ENCODE results near the gene FGA. TPM values are rescaled to one million over a fixed set of nuclear protein-coding genes. Genes with fewer than 3 reads are reported as not detected.
A peak's percentile ranks its signal among the peaks of the same experiment; 100 is the strongest.

The FGA gene
- total RNA-seq, 1 donor from 2014 or later = not detected

DNA sequence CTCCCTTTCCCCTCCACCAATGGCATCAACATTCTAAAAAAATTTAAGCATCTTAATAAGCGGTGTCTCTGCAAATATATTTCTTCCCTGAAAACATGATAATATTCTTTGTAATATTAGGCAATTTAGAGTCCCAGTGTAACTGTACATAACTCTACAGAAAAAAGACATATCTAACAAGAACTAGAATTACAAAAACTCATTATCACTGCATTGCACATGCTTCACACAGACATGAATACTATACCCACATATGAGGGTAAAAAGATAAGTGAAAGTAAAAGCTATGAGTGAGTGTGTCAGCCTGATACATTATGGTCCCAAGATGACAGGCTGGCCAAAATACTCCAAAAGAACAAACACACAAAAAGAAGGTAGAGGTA lies 30.1 kb downstream of the FGA start:
- DNase-seq (ENCODE audit: low read depth) = no peak
- TF ChIP-seq, protein P1, sequence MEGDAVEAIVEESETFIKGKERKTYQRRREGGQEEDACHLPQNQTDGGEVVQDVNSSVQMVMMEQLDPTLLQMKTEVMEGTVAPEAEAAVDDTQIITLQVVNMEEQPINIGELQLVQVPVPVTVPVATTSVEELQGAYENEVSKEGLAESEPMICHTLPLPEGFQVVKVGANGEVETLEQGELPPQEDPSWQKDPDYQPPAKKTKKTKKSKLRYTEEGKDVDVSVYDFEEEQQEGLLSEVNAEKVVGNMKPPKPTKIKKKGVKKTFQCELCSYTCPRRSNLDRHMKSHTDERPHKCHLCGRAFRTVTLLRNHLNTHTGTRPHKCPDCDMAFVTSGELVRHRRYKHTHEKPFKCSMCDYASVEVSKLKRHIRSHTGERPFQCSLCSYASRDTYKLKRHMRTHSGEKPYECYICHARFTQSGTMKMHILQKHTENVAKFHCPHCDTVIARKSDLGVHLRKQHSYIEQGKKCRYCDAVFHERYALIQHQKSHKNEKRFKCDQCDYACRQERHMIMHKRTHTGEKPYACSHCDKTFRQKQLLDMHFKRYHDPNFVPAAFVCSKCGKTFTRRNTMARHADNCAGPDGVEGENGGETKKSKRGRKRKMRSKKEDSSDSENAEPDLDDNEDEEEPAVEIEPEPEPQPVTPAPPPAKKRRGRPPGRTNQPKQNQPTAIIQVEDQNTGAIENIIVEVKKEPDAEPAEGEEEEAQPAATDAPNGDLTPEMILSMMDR (conservative IDR thresholded peaks at IDR 0.05; ENCODE audit: low read depth, low read length) = no peak
- H3K4me3 ChIP-seq (ENCODE audit: low read depth, low read length) = no peak overlapping the region

DNA sequence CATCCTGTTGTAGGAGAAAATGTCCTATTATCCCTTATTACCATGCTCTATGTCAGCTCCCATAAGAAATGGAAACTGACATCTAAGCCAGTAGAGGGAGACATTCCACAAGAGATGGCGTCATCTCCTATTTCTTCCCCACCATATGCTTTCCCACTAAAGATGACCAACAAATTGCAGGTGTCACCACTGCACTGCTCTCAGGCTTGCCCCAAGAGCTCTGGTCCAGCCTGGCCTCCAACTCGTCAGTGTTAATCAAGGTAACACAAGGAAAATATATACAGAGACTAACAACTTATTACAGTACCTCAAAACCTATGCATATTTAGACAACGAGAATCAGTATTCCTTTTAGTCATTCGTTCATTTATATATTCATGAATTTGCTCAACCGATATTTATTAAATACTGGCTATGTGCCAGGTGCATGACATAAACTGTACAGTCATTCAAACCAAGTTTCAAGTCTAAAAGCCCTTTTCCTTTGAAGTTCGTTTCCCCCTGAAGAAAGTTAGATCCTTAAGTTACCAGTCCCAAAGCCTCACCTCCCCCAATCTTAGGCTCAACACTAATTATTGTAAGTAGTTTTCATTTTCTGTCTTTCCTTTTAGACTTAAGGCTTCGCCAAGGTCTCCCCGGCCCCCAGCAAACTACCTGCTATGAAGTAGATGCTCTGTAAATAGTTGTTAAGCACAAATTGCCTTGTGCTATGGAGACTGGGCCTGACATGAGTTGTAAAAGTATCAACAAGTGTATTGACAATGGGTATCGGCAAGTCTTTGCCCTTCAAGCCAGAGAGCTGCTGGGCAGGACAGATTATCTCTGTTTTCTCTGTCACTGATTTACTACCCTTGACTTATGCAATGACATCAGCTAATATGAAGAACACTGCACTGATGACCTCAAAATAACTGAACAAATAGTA lies 30.8 kb downstream of the FGA start:
- peak; percentile 19 for DNase-seq (ENCODE audit: low read depth)
- H3K4me3 ChIP-seq (ENCODE audit: low read depth, low read length) = no peak overlapping the region
- TF ChIP-seq, protein P1 (conservative IDR thresholded peaks at IDR 0.05; ENCODE audit: low read depth, low read length) = peak; percentile 81

DNA sequence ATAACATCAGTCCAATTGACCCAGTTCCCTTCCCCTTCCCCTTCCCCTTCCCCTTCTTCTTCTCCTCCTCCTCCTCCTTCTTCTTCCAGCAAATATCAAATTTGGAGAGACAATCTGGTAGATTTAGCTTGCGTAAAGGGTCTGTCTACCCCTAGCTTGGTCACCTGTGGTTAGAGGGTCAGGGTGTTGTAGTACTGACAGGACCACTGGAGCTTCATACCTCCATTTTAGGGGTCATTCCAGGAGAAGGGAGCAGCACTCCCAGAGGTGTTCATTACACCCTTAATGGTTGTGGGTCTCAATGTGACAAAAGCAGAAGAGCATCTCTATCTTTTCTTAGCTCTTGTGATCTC lies 31.4 kb downstream of the FGA start:
- TF ChIP-seq, protein P1 (conservative IDR thresholded peaks at IDR 0.05; ENCODE audit: low read depth, low read length) = no peak
- DNase-seq (ENCODE audit: low read depth) = no peak
- no peak overlapping the region for H3K4me3 ChIP-seq (ENCODE audit: low read depth, low read length)

DNA sequence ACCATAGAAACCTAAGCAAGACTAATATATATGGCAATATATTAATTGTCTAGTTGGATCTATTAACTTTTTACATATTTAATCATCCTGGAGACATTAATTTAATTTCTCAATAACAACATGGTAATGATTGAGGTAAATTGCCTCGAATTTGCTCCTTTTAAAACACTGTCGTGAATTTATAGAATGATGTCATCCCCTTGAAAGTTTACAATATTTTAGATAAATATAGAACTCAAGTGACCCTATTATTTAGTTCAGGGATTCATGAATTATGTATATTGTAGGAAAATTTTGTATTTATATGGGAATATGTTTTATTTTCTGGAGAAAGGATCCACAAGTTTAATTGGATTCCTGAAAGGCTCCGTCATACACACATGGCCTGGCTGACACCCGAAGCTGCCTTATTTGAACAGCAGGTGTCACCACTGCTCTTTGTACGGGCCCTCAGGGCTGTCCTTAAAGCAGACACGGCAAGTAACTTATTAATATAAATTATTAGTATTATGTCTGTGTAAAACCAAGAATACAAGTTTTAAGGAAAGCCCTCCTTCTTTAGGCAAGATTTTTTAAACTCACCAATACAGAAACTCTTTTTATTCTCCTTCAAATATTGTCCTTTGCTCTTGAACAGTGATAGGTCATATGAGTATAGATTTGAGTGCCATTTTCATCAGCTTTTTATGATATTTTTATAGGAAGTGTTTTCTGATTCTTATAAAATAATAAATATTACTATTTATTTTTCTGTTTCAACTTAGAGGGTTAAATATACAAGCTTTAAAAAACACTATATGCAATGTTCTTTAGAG lies 38.5 kb downstream of the FGA start:
- no peak overlapping the region for H3K4me3 ChIP-seq (ENCODE audit: low read depth, low read length)
- peak; percentile 38 for DNase-seq (ENCODE audit: low read depth)
- TF ChIP-seq, protein P1 (conservative IDR thresholded peaks at IDR 0.05; ENCODE audit: low read depth, low read length) = peak; percentile 90

DNA sequence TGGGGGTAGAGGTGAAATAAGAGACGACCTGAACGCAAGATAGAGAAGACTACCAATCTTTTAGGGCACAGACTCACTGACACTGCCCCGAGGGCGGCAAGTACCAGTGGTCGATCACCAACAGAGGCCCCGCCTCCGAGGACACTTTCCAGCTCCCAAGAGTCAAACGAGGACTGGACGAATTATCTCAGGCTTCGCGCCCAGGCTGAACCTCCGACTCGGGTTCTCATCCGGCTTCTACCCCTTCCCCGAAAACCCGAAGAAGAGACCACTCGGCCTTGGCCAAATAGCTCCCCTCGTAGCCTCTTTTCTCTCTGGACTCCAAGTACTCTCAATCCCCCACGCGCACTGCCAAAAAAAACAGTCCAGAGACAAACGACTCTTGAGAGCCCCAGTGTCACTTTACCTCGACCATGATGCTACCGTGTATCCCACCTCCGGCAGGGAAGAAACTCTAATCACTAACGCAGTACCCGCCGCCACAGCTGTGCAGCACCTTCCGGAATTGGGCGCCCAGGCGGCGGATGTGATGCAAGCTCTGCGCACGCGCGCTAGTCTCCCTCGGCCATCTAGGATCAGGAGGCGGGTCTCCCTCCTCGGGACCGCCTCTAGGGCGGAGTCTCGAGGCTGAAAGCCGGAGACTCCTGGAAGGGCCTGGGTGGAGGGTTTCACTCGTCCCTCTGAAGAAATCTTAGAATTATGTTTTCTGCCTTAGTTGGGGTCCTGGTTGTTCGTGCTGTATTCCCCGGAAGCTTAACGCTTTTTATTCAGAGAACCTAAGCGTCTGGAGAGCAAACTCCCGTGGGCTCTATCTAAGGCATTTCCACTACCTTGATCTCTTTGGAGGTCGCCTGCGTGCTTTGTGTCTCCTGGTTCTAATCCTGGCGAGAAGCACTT lies 40.4 kb downstream of the FGA start, which contains the start of gene PLRG1:
Gene PLRG1, minus strand, starts transcription at position 507 of the 897 bp plus-strand sequence. Its CDS starts 92 bp downstream, at position 415.
- peak; percentile 46 for DNase-seq (ENCODE audit: low read depth)
- TF ChIP-seq, protein P1 (conservative IDR thresholded peaks at IDR 0.05; ENCODE audit: low read depth, low read length) = no peak
- H3K4me3 ChIP-seq (ENCODE audit: low read depth, low read length) = peak within 1 kb of the TSS; percentile 76

DNA sequence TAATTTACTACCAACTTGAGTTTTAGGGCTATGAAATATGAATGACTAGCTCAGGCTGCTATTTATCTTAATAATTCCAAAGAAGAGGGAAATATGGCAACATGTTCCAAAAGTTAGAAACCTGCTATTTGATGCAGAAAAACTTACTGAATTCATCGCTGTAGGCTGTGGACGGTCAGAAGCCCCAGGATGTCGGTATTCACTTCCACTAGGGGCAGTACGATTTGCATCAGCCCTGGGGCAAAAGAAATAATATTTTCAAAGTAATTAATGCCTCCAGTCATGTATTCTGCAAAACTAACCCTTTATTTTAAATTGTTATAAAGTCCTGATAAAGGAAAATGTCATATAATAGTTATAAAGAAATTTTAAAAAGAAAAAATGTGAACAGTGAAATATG lies 44.9 kb downstream of the FGA start:
- DNase-seq (ENCODE audit: low read depth) = no peak
- H3K4me3 ChIP-seq (ENCODE audit: low read depth, low read length) = no peak overlapping the region
- TF ChIP-seq, protein P1 (conservative IDR thresholded peaks at IDR 0.05; ENCODE audit: low read depth, low read length) = peak; percentile 26
